HEK293T (cell line): ENCODE measurements around the gene PAOX.

Experiments used
- FOXM1 ChIP-seq: fragments of 450-650 bp; IDR thresholded peaks from 2 replicates; pipeline ENCODE4 v1.6.1; 2017; ENCODE audit warnings: mild to moderate bottlenecking, borderline replicate concordance
- SUZ12 ChIP-seq: fragments of 450-650 bp; IDR thresholded peaks from 2 replicates; pipeline ENCODE4 v1.6.1; 2016; ENCODE audit warnings: mild to moderate bottlenecking

- no peak for TF ChIP-seq FOXM1
- TF ChIP-seq SUZ12 = no peak
These were observed 34.8 kb upstream of the PAOX start for GRCh38 chr10:133344236-133344635.
